GM10266 (cell line): ENCODE measurements around the gene SMG6.
"Not testable (repeated sequence)": the region's sequence is repeated elsewhere in the genome, so short reads cannot be mapped to it uniquely, and the experiment has no call there.

ENCODE experiments used
- DNase-seq: peaks from one replicate; pipeline ENCODE4 v3.0.0; 2012; ENCODE audit errors: extremely low spot score
- CTCF ChIP-seq: IDR thresholded peaks from 2 replicates; pipeline ENCODE4 v1.5.1; 2012; ENCODE audit warnings: mild to moderate bottlenecking, low read depth; ENCODE audit not compliant: control insufficient read depth, insufficient read depth; ENCODE audit errors: missing control alignments

Gene SMG6

GRCh38 chr17:2016494-2016893 lies 287.1 kb downstream of the SMG6 start:
- no peak for TF ChIP-seq CTCF
- DNase-seq: no peak

GRCh38 chr17:2015314-2015713 lies 288.3 kb downstream of the SMG6 start:
- TF ChIP-seq CTCF: no peak
- no peak for DNase-seq

GRCh38 chr17:2013994-2014317 lies 289.6 kb downstream of the SMG6 start:
- DNase-seq: no peak
- no peak for TF ChIP-seq CTCF

GRCh38 chr17:2013220-2013993 lies 290.2 kb downstream of the SMG6 start:
- DNase-seq: not testable (repeated sequence)

GRCh38 chr17:2012499-2012898 lies 291.1 kb downstream of the SMG6 start:
- no peak for TF ChIP-seq CTCF

GRCh38 chr17:2011411-2012371 lies 291.9 kb downstream of the SMG6 start:
- DNase-seq: no peak
- TF ChIP-seq CTCF: no peak

More at GRCh38 chr17:2012499-2012898, 291.1 kb downstream of the SMG6 start:
- DNase-seq: no peak
